WTC11 (cell line): ENCODE results near the gene MAMLD1.
A peak's percentile ranks its signal among the peaks of the same experiment; 100 is the strongest.

Source experiments
- CREM ChIP-seq: sonication (generic); formaldehyde crosslinking; IDR thresholded peaks from 2 replicates; pipeline ENCODE4 v1.8.1; 2022; ENCODE audit warnings: mild to moderate bottlenecking, missing genetic modification reagents, moderate library complexity
- FOXP1 ChIP-seq: sonication (generic); formaldehyde crosslinking; IDR thresholded peaks from 2 replicates; pipeline ENCODE4 v1.8.0; 2022; ENCODE audit warnings: missing genetic modification reagents, mild to moderate bottlenecking, moderate library complexity, borderline replicate concordance
- NFYB ChIP-seq: sonication (generic); formaldehyde crosslinking; conservative IDR thresholded peaks from 2 replicates; pipeline ENCODE4 v1.8.0; 2022; ENCODE audit warnings: low read depth, missing genetic modification reagents
- NR3C1 ChIP-seq: sonication (generic); formaldehyde crosslinking; conservative IDR thresholded peaks from 2 replicates; pipeline ENCODE4 v1.8.1; 2023; ENCODE audit warnings: low read depth, mild to moderate bottlenecking, missing genetic modification reagents
- SMAD3 ChIP-seq: sonication (generic); formaldehyde crosslinking; IDR thresholded peaks from 2 replicates; pipeline ENCODE4 v1.8.0; 2022; ENCODE audit warnings: missing genetic modification reagents, mild to moderate bottlenecking, borderline replicate concordance
- ZNF232 ChIP-seq: sonication (generic); formaldehyde crosslinking; IDR thresholded peaks from 2 replicates; pipeline ENCODE4 v1.8.0; 2022; ENCODE audit warnings: mild to moderate bottlenecking, missing genetic modification reagents
- TF ChIP-seq, protein P1 (sequence below): sonication (generic); formaldehyde crosslinking; IDR thresholded peaks from 2 replicates; pipeline ENCODE4 v1.8.0; 2023; ENCODE audit warnings: missing genetic modification reagents, mild to moderate bottlenecking, borderline replicate concordance
- TF ChIP-seq, protein P2 (sequence below): fragments of 200-600 bp; IDR thresholded peaks from 2 replicates; pipeline ENCODE4 v1.8.0; 2022; ENCODE audit warnings: antibody characterized with exemption
- TF ChIP-seq, protein P3 (sequence below): sonication (generic); formaldehyde crosslinking; IDR thresholded peaks from 2 replicates; pipeline ENCODE4 v1.8.1; 2022; ENCODE audit warnings: mild to moderate bottlenecking, moderate library complexity, missing genetic modification reagents
- TF ChIP-seq, protein P4 (sequence below): sonication (generic); formaldehyde crosslinking; IDR thresholded peaks from 2 replicates; pipeline ENCODE4 v1.8.1; 2023; ENCODE audit warnings: mild to moderate bottlenecking, missing genetic modification reagents
- TF ChIP-seq, protein P5 (sequence below): sonication (generic); formaldehyde crosslinking; IDR thresholded peaks from 2 replicates; pipeline ENCODE4 v1.8.0; 2022; ENCODE audit warnings: mild to moderate bottlenecking, missing genetic modification reagents

DNA sequence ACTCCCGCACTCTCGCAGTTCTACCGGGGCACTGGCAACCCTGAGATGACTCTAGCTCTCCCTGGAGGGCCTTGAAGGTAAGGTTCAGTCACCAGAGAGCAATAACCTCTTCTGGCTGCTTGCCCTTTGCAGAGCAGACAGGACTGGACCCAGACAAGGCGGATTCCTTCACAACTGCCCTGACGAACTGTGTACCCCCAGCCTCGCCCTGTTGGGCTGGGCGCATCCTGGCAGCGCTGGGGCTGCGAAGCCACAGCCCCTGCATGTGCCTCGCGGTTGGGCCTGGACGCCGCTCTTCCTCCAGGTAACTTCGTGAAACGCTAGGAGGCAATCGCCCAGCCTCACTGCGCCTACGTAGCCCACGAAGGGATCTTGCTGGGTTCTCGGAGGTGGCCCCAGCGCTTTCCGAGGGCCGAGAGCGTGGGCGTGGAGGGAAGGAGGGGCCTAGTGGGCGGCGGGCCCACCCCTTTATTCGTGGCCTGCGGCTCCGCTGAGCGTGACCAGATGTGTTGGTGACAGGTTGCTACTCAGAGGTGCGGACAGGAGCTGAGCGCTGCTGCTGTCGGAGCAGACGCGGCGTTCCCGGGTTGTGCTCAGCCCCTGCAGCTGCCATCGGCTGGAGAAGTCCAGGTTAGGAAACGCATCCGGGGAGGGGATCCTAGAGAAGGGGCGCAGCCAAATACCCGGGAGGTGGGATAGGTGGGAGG lies 1.9 kb upstream of the MAMLD1 start:
- TF ChIP-seq, protein P1, sequence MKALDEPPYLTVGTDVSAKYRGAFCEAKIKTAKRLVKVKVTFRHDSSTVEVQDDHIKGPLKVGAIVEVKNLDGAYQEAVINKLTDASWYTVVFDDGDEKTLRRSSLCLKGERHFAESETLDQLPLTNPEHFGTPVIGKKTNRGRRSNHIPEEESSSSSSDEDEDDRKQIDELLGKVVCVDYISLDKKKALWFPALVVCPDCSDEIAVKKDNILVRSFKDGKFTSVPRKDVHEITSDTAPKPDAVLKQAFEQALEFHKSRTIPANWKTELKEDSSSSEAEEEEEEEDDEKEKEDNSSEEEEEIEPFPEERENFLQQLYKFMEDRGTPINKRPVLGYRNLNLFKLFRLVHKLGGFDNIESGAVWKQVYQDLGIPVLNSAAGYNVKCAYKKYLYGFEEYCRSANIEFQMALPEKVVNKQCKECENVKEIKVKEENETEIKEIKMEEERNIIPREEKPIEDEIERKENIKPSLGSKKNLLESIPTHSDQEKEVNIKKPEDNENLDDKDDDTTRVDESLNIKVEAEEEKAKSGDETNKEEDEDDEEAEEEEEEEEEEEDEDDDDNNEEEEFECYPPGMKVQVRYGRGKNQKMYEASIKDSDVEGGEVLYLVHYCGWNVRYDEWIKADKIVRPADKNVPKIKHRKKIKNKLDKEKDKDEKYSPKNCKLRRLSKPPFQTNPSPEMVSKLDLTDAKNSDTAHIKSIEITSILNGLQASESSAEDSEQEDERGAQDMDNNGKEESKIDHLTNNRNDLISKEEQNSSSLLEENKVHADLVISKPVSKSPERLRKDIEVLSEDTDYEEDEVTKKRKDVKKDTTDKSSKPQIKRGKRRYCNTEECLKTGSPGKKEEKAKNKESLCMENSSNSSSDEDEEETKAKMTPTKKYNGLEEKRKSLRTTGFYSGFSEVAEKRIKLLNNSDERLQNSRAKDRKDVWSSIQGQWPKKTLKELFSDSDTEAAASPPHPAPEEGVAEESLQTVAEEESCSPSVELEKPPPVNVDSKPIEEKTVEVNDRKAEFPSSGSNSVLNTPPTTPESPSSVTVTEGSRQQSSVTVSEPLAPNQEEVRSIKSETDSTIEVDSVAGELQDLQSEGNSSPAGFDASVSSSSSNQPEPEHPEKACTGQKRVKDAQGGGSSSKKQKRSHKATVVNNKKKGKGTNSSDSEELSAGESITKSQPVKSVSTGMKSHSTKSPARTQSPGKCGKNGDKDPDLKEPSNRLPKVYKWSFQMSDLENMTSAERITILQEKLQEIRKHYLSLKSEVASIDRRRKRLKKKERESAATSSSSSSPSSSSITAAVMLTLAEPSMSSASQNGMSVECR (CRISPR knock-in tag) = no peak
- TF ChIP-seq NR3C1 (CRISPR knock-in tag) (no peak), SMAD3 (CRISPR knock-in tag) (no peak), NFYB (CRISPR knock-in tag) (no peak), CREM (no peak), FOXP1 (0 out of 2 replicates have a peak, but pooled peaks have one; percentile 32), ZNF232 (CRISPR knock-in tag) (no peak)
- TF ChIP-seq, protein P2, sequence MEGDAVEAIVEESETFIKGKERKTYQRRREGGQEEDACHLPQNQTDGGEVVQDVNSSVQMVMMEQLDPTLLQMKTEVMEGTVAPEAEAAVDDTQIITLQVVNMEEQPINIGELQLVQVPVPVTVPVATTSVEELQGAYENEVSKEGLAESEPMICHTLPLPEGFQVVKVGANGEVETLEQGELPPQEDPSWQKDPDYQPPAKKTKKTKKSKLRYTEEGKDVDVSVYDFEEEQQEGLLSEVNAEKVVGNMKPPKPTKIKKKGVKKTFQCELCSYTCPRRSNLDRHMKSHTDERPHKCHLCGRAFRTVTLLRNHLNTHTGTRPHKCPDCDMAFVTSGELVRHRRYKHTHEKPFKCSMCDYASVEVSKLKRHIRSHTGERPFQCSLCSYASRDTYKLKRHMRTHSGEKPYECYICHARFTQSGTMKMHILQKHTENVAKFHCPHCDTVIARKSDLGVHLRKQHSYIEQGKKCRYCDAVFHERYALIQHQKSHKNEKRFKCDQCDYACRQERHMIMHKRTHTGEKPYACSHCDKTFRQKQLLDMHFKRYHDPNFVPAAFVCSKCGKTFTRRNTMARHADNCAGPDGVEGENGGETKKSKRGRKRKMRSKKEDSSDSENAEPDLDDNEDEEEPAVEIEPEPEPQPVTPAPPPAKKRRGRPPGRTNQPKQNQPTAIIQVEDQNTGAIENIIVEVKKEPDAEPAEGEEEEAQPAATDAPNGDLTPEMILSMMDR = no peak
- TF ChIP-seq, protein P3, sequence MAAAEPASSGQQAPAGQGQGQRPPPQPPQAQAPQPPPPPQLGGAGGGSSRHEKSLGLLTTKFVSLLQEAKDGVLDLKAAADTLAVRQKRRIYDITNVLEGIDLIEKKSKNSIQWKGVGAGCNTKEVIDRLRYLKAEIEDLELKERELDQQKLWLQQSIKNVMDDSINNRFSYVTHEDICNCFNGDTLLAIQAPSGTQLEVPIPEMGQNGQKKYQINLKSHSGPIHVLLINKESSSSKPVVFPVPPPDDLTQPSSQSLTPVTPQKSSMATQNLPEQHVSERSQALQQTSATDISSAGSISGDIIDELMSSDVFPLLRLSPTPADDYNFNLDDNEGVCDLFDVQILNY (CRISPR knock-in tag) = no peak
- TF ChIP-seq, protein P4, sequence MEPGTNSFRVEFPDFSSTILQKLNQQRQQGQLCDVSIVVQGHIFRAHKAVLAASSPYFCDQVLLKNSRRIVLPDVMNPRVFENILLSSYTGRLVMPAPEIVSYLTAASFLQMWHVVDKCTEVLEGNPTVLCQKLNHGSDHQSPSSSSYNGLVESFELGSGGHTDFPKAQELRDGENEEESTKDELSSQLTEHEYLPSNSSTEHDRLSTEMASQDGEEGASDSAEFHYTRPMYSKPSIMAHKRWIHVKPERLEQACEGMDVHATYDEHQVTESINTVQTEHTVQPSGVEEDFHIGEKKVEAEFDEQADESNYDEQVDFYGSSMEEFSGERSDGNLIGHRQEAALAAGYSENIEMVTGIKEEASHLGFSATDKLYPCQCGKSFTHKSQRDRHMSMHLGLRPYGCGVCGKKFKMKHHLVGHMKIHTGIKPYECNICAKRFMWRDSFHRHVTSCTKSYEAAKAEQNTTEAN (CRISPR knock-in tag) = no peak
- TF ChIP-seq, protein P5, sequence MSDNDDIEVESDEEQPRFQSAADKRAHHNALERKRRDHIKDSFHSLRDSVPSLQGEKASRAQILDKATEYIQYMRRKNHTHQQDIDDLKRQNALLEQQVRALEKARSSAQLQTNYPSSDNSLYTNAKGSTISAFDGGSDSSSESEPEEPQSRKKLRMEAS = no peak
